Measurements from ENCODE around the gene SH3RF3. TPM values are rescaled to one million over a fixed set of nuclear protein-coding genes. Genes with fewer than 3 reads are reported as not detected.

The SH3RF3 gene
- total RNA-seq, 1 experiment from 2014 or later, result not detected

DNA sequence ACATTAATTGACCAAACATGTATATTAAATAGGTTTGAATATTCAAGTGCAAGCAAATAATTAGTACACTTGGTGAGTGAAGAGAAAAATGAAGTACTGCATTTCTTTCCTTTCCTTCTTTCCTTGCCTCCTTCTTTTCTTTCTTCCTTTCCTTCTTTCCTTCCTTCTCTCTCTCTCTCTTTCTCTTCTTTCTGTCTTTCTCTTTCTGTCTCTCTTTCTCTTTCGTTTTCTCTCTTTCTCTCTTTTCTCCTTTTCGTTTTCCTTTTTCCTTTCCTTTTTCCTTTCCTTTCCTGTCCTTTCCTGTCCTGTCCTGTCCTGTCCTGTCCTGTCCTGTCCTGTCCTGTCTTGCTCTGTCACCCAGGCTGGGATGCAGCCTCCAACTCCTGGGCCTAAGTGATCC lies 119.6 kb downstream of the SH3RF3 start (continued):
- no peak for TF ChIP-seq CTCF (IDR thresholded peaks at IDR 0.05 in 2 of 3, conservative IDR thresholded peaks at IDR 0.05 in 1 of 3; ENCODE audit: borderline replicate concordance in 1 of 3, insufficient read depth in 1 of 3, low read depth in 2 of 3, low read length in 2 of 3)

DNA sequence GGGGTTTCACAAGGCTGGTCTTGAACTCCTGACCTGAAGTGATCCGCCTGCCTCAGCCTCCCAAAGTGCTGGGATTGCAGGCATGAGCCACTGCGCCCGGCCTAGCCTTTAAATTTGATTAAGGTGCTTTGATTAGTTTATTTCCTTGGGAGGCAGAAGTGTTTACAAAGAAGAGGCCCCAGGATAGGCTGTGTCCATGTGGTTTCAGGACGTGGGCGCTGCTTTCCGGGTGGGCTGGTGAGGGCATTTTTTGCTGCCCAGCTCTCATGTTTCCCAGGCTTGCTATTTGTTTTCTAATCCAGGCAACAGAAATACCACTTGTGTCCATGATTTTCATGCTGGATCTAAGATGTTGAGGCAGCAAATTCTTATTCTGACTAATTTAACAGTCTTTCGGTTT lies 124.2 kb downstream of the SH3RF3 start:
- H2AFZ ChIP-seq (ENCODE audit: low read depth, low read length, poor library complexity, severe bottlenecking), result no peak overlapping the region
- no peak overlapping the region for H3K9ac ChIP-seq (ENCODE audit: low read length)
- H3K36me3 ChIP-seq (ENCODE audit: control insufficient read depth in 1 of 2, insufficient read depth in 2 of 2, low read length in 2 of 2), result no peaks in the 10 kb centered on the region
- no peak overlapping the region for H3K4me2 ChIP-seq (ENCODE audit: low read length)
- no peaks in the 10 kb centered on the region; the same call in 1 of the 2 replicates for H3K27me3 ChIP-seq (ENCODE audit: insufficient read depth, low read length)
- intact Hi-C loops (cut with micrococcal nuclease), result no loop called here
- no peak overlapping the region for H3K27ac ChIP-seq (ENCODE audit: low read depth, low read length)
- TF ChIP-seq YY1 (IDR thresholded peaks at IDR 0.05; ENCODE audit: extremely low read depth, insufficient replicate concordance, low read depth, low read length) (no peak), POLR2AphosphoS5 (IDR thresholded peaks at IDR 0.05; ENCODE audit: low read depth, low read length) (no peak), EZH2phosphoT487 (IDR thresholded peaks at IDR 0.05; ENCODE audit: borderline replicate concordance) (no peak), POLR2A (IDR thresholded peaks at IDR 0.05; ENCODE audit: borderline replicate concordance, extremely low read depth, insufficient read depth, insufficient read length) (no peak), ZNF274 (IDR thresholded peaks at IDR 0.05; ENCODE audit: low read depth, low read length) (no peak), RAD21 (IDR thresholded peaks at IDR 0.05; ENCODE audit: low read depth) (no peak), TCF7L2 (IDR thresholded peaks at IDR 0.05; ENCODE audit: borderline replicate concordance, extremely low read depth, insufficient read depth, insufficient read length) (no peak)
- TF ChIP-seq, protein P1, sequence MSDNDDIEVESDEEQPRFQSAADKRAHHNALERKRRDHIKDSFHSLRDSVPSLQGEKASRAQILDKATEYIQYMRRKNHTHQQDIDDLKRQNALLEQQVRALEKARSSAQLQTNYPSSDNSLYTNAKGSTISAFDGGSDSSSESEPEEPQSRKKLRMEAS (IDR thresholded peaks at IDR 0.05), result no peak
- TF ChIP-seq, protein P2, sequence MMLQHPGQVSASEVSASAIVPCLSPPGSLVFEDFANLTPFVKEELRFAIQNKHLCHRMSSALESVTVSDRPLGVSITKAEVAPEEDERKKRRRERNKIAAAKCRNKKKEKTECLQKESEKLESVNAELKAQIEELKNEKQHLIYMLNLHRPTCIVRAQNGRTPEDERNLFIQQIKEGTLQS (IDR thresholded peaks at IDR 0.05), result no peak
- BruUV-seq (replicated peaks), result no TSS peak
- ATAC-seq, result no peak
- no peaks in the 10 kb centered on the region for H3K79me2 ChIP-seq (ENCODE audit: insufficient read depth, low read length)
- ChIA-PET POLR2A (no interaction called here), RAD21 (ENCODE audit: low non-redundant PET in 1 of 2, low total read pairs in 2 of 2, uncharacterized antibody in 2 of 2, unreplicated experiment in 2 of 2) (no interaction called here), CTCF (no interaction called here)
- no peak for DNase-seq (ENCODE audit: low read depth, low spot score)
- no peak overlapping the region for H3K4me3 ChIP-seq (replicated peaks in 1 of 2; ENCODE audit: low read depth in 1 of 2, low read length in 2 of 2)
- no peaks in the 10 kb centered on the region for H3K4me1 ChIP-seq (ENCODE audit: control insufficient read depth in 1 of 2, insufficient read depth in 2 of 2, low read length in 2 of 2)
- H3K9me2 ChIP-seq (ENCODE audit: insufficient read depth), result no peaks in the 10 kb centered on the region
- H4K20me1 ChIP-seq (ENCODE audit: insufficient read depth), result no peaks in the 10 kb centered on the region
- no peaks in the 10 kb centered on the region for H3K9me3 ChIP-seq (ENCODE audit: control insufficient read depth in 1 of 2, insufficient read depth in 1 of 2, low read depth in 1 of 2, low read length in 2 of 2)

Measured in HCT116 (cell line).